ENCODE measurements around the gene SLC6A4. TPM values are rescaled to one million over a fixed set of nuclear protein-coding genes. Genes with fewer than 3 reads are reported as not detected.

Gene SLC6A4
- total and polyA plus RNA-seq, 10 of the 15 experiments (the other 5 are each of a cell fraction or from before 2014, with no cell fraction given), result 5.3 to 20.6 (median 10.1) TPM

DNA sequence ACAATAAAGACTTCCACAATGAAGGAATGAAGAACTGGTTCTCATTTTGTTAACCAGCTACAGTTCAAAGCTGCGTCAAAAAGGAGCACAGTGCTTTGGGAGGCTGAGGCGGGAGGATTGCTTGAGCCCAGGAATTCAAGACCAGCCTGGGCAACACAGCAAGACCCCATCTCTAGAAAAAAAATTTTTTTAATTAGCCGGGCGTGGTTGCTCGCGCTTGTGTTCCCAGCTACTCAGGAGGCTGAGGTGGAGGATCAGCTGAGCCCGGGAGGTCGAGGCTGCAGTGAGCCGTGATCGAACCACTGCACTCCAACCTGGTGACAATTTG, 764 bp upstream of the SLC6A4 start:
- no peaks in the 10 kb centered on the region for H3K79me2 ChIP-seq (ENCODE audit: control insufficient read depth, insufficient read depth, low read length)
- ChIA-PET CTCF (interaction anchor here (0.5 to 5.6 kb wide), 22 partner anchors 11 to 1956 kb away, joined by 3 to 127 read pairs (median 8); partner anchors contain the start of gene TMIGD1), SMC1A (ENCODE audit: uncharacterized antibody, unreplicated experiment) (interaction anchor here (0.6 to 4.5 kb wide), 19 partner anchors 13 to 249 kb away, joined by 3 to 69 read pairs (median 4); partner anchors contain the start of gene TMIGD1), POLR2A (interaction anchor here (0.7 to 1.2 kb wide), 3 partner anchors 110 to 132 kb away, joined by 3 to 4 read pairs (median 4); no protein-coding TSS in a partner anchor), RAD21 (ENCODE audit: unreplicated experiment) (interaction anchor here (0.7 to 3.3 kb wide), 15 partner anchors 10 to 131 kb away, joined by 3 to 52 read pairs (median 5); no protein-coding TSS in a partner anchor)
- H2AFZ ChIP-seq (ENCODE audit: control insufficient read depth, low read depth, low read length), result peak overlapping the region; percentile 37
- DNase-seq (ENCODE audit: low read depth, low spot score) (no peak), ATAC-seq (no peak), FAIRE-seq (no peak)
- H3K27me3 ChIP-seq (replicated peaks in 1 of 2; ENCODE audit: control insufficient read depth in 2 of 2, insufficient read depth in 2 of 2, low read length in 1 of 2), result no peaks in the 10 kb centered on the region
- BruUV-seq (replicated peaks), result no TSS peak
- H3K4me3 ChIP-seq, result peak overlapping the region; percentile 45
- peaks cover 29% of the 10 kb centered on the region for H3K4me1 ChIP-seq (ENCODE audit: control insufficient read depth, insufficient read depth, low read length)
- H3K4me2 ChIP-seq (ENCODE audit: control insufficient read depth, insufficient read depth), result peak overlapping the region; percentile 94
- intact Hi-C loops (cut with micrococcal nuclease; ENCODE audit: unreplicated experiment) (loop anchor here (1.0 to 10.0 kb wide), 3 partner anchors 99 to 132 kb away; partner anchors contain the start of gene TMIGD1), in situ Hi-C loops (cut with MboI) (loop anchor here (5.0 kb wide), 1 partner anchor 109 kb away; no protein-coding TSS in a partner anchor)
- H3K27ac ChIP-seq (ENCODE audit: control insufficient read depth, insufficient read depth), result no peak overlapping the region
- H3K9me3 ChIP-seq (replicated peaks; ENCODE audit: control insufficient read depth, insufficient read depth, low read length), result no peaks in the 10 kb centered on the region; the same call in 2 of the 3 replicates
- H3K9ac ChIP-seq (ENCODE audit: control insufficient read depth, insufficient read depth, low read length), result no peak overlapping the region
- TF ChIP-seq SMC3 (IDR thresholded peaks at IDR 0.05; ENCODE audit: borderline replicate concordance, low read length), result no peak
- TF ChIP-seq CREM (IDR thresholded peaks at IDR 0.05; ENCODE audit: low read depth), result no peak
- TF ChIP-seq, protein P1, sequence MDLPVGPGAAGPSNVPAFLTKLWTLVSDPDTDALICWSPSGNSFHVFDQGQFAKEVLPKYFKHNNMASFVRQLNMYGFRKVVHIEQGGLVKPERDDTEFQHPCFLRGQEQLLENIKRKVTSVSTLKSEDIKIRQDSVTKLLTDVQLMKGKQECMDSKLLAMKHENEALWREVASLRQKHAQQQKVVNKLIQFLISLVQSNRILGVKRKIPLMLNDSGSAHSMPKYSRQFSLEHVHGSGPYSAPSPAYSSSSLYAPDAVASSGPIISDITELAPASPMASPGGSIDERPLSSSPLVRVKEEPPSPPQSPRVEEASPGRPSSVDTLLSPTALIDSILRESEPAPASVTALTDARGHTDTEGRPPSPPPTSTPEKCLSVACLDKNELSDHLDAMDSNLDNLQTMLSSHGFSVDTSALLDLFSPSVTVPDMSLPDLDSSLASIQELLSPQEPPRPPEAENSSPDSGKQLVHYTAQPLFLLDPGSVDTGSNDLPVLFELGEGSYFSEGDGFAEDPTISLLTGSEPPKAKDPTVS (IDR thresholded peaks at IDR 0.05; ENCODE audit: low read depth, low read length), result no peak
- WGBS (ENCODE audit: insufficient coverage, insufficient replicate concordance, low lambda C conversion rate, missing lambda C conversion rate), result 68% methylated on average over 10 of the region's 10 CpGs
- H3K36me3 ChIP-seq (ENCODE audit: control insufficient read depth in 2 of 2, insufficient read depth in 2 of 2, low read length in 1 of 2), result no peaks in the 10 kb centered on the region
- H4K20me1 ChIP-seq (ENCODE audit: control insufficient read depth, insufficient read depth), result no peaks in the 10 kb centered on the region

GRCh38 chr17:30234964-30235363, 533 bp downstream of the SLC6A4 start:
- WGBS (ENCODE audit: insufficient coverage, insufficient replicate concordance, low lambda C conversion rate, missing lambda C conversion rate), result 12% methylated on average over 12 of the region's 12 CpGs
- H3K4me1 ChIP-seq (ENCODE audit: control insufficient read depth, insufficient read depth, low read length), result peaks cover 29% of the 10 kb centered on the region
- H4K20me1 ChIP-seq (ENCODE audit: control insufficient read depth, insufficient read depth), result no peaks in the 10 kb centered on the region
- ChIA-PET POLR2A (no interaction called here), RAD21 (ENCODE audit: unreplicated experiment) (interaction anchor here (0.7 to 3.3 kb wide), 8 partner anchors 10 to 130 kb away, joined by 3 to 52 read pairs (median 6); no protein-coding TSS in a partner anchor), SMC1A (ENCODE audit: uncharacterized antibody, unreplicated experiment) (interaction anchor here (0.8 to 4.5 kb wide), 9 partner anchors 10 to 130 kb away, joined by 3 to 69 read pairs (median 4); no protein-coding TSS in a partner anchor), CTCF (interaction anchor here (0.6 to 5.6 kb wide), 9 partner anchors 9 to 198 kb away, joined by 3 to 127 read pairs (median 6); no protein-coding TSS in a partner anchor)
- no peak overlapping the region for H3K27ac ChIP-seq (ENCODE audit: control insufficient read depth, insufficient read depth)
- in situ Hi-C loops (cut with MboI) (loop anchor here (5.0 kb wide), 1 partner anchor 108 kb away; no protein-coding TSS in a partner anchor), intact Hi-C loops (cut with micrococcal nuclease; ENCODE audit: unreplicated experiment) (loop anchor here (2.0 to 10.0 kb wide), 2 partner anchors 62 to 100 kb away; partner anchors contain the start of gene TMIGD1)
- H3K9ac ChIP-seq (ENCODE audit: control insufficient read depth, insufficient read depth, low read length), result no peak overlapping the region
- peak; percentile 88 for ATAC-seq
- no peaks in the 10 kb centered on the region for H3K27me3 ChIP-seq (replicated peaks in 1 of 2; ENCODE audit: control insufficient read depth in 2 of 2, insufficient read depth in 2 of 2, low read length in 1 of 2)
- H3K9me3 ChIP-seq (replicated peaks; ENCODE audit: control insufficient read depth, insufficient read depth, low read length), result no peaks in the 10 kb centered on the region
- BruUV-seq (replicated peaks), result no TSS peak
- H2AFZ ChIP-seq (ENCODE audit: control insufficient read depth, low read depth, low read length), result peak overlapping the region; percentile 37
- H3K4me2 ChIP-seq (ENCODE audit: control insufficient read depth, insufficient read depth), result peak overlapping the region; percentile 94
- peak; percentile 19 for DNase-seq (ENCODE audit: low read depth, low spot score)
- H3K79me2 ChIP-seq (ENCODE audit: control insufficient read depth, insufficient read depth, low read length), result no peaks in the 10 kb centered on the region
- FAIRE-seq, result peak; percentile 23
- H3K4me3 ChIP-seq, result peak overlapping the region; percentile 45
- H3K36me3 ChIP-seq (ENCODE audit: control insufficient read depth in 2 of 2, insufficient read depth in 2 of 2, low read length in 1 of 2), result no peaks in the 10 kb centered on the region
- TF ChIP-seq SRF (IDR thresholded peaks at IDR 0.05; ENCODE audit: low read depth in 2 of 2, low read length in 2 of 2), result no peak
- TF ChIP-seq ESRRA (IDR thresholded peaks at IDR 0.05; ENCODE audit: low read length), result no peak
- TF ChIP-seq SUPT20H (IDR thresholded peaks at IDR 0.05; ENCODE audit: borderline replicate concordance, control insufficient read depth, low read depth, low read length), result no peak
- no peak for TF ChIP-seq RFX5 (IDR thresholded peaks at IDR 0.05; ENCODE audit: low read depth, low read length)
- 0 out of 2 replicates have a peak, but pooled peaks have one; percentile 9 for TF ChIP-seq IKZF1 (conservative IDR thresholded peaks at IDR 0.05)
- no peak for TF ChIP-seq POLR2AphosphoS2 (IDR thresholded peaks at IDR 0.05; ENCODE audit: low read depth, low read length)
- TF ChIP-seq, protein P2, sequence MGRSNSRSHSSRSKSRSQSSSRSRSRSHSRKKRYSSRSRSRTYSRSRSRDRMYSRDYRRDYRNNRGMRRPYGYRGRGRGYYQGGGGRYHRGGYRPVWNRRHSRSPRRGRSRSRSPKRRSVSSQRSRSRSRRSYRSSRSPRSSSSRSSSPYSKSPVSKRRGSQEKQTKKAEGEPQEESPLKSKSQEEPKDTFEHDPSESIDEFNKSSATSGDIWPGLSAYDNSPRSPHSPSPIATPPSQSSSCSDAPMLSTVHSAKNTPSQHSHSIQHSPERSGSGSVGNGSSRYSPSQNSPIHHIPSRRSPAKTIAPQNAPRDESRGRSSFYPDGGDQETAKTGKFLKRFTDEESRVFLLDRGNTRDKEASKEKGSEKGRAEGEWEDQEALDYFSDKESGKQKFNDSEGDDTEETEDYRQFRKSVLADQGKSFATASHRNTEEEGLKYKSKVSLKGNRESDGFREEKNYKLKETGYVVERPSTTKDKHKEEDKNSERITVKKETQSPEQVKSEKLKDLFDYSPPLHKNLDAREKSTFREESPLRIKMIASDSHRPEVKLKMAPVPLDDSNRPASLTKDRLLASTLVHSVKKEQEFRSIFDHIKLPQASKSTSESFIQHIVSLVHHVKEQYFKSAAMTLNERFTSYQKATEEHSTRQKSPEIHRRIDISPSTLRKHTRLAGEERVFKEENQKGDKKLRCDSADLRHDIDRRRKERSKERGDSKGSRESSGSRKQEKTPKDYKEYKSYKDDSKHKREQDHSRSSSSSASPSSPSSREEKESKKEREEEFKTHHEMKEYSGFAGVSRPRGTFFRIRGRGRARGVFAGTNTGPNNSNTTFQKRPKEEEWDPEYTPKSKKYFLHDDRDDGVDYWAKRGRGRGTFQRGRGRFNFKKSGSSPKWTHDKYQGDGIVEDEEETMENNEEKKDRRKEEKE (IDR thresholded peaks at IDR 0.05), result no peak
